Measurements from ENCODE around the gene AVP.
A peak's percentile ranks its signal among the peaks of the same experiment; 100 is the strongest.
"Not testable (repeated sequence)": the region's sequence is repeated elsewhere in the genome, so short reads cannot be mapped to it uniquely, and the experiment has no call there.

The AVP gene

DNA sequence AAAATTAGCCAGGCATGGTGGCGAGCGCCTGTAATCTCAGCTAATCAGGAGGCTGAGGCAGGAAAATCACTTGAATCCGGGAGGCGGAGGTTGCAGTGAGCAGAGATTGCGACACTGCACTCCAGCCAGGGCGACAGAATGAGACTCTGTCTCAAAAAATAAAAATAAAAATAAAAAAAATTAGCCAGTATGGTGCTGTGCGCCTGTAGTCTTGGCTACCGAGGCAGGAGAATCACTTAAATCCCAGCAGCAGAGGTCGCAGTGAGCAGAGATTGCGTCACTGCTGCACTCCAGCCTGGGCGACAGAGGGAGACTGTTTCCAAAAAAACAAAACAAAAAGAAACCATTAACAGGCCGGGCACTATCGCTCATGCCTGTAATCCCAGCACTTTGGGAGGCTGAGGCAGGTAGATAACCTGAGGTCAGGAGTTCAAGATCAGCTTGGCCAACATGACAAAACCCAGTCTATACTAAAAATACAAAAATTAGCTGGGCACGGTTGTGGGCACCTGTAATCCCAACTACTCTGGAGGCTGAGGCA is 33.4 kb upstream of the AVP start:
- TF ChIP-seq, protein P1, sequence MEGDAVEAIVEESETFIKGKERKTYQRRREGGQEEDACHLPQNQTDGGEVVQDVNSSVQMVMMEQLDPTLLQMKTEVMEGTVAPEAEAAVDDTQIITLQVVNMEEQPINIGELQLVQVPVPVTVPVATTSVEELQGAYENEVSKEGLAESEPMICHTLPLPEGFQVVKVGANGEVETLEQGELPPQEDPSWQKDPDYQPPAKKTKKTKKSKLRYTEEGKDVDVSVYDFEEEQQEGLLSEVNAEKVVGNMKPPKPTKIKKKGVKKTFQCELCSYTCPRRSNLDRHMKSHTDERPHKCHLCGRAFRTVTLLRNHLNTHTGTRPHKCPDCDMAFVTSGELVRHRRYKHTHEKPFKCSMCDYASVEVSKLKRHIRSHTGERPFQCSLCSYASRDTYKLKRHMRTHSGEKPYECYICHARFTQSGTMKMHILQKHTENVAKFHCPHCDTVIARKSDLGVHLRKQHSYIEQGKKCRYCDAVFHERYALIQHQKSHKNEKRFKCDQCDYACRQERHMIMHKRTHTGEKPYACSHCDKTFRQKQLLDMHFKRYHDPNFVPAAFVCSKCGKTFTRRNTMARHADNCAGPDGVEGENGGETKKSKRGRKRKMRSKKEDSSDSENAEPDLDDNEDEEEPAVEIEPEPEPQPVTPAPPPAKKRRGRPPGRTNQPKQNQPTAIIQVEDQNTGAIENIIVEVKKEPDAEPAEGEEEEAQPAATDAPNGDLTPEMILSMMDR (IDR thresholded peaks at IDR 0.05; ENCODE audit: borderline replicate concordance, insufficient read depth, low read depth, low read length): peak; percentile 38; the same call in 1 of the 2 replicates
- H3K4me3 ChIP-seq (ENCODE audit: low read depth, low read length): not testable (repeated sequence)

DNA sequence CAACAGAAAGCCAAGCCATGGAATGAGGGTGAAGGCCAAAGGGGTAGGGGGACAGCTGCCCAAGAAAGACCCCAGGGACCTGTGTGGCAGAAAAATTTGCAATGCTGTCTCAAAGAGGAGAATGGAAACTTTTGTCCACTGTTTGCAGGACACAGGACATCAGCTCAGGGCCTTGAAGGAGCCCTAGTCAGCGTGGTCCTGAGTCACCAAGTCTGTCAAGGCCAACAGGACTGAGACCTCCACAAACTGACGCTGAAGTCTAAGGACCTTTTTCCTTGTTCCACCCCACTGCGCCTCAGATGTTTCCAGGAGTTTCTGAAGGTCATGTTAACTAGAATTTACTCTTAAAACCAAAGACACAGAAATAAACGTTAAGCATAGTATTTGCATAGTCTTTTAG is 31.8 kb upstream of the AVP start:
- TF ChIP-seq, protein P1 (IDR thresholded peaks at IDR 0.05; ENCODE audit: borderline replicate concordance, insufficient read depth, low read depth, low read length): no peak
- H3K4me3 ChIP-seq (ENCODE audit: low read depth, low read length): no peak overlapping the region

DNA sequence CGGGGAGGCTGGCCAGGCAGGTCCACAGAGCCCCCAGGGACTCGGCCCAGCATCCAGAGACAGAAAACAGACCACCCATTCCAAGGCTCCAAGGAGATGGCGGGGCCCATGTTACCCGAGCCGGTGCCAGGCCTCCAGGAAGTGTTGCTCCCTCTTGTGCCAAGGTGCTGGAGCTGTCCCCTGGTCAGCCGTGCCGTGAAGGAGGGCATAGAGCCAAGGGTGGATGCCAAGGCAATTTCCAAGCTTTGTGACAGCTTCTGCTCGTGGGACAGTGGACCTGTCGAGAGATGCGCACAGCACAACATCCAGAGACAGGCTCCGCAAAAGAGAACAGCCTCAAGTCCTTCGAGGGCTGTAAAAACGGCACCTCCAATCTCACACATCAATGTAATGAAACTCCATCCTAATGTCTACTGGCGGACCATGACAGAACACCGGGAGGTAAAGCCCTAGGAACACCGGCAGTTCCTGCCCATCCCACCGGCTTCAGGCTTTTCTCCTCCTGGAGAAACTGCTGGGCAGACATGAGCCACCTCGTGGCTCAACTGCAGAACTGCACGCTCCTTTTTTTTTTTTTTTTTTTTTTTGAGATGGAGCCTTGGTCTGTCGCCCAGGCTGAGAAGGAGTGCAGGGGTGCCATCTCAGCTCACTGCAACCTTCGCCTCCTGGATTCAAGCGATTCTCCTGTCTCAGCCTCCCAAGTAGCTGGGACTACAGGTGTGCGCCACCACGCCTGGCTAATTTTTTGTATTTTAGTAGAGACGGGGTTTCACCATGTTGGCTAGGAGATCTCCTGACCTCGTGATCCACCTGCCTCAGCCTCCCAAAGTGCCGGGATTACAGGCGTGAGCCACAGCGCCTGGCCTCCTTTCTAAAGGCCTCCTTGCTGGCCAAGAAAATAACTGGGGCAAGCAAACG is 30.9 kb upstream of the AVP start:
- H3K4me3 ChIP-seq (ENCODE audit: low read depth, low read length): no peak overlapping the region
- TF ChIP-seq, protein P1 (IDR thresholded peaks at IDR 0.05; ENCODE audit: borderline replicate concordance, insufficient read depth, low read depth, low read length): peak; percentile 74

DNA sequence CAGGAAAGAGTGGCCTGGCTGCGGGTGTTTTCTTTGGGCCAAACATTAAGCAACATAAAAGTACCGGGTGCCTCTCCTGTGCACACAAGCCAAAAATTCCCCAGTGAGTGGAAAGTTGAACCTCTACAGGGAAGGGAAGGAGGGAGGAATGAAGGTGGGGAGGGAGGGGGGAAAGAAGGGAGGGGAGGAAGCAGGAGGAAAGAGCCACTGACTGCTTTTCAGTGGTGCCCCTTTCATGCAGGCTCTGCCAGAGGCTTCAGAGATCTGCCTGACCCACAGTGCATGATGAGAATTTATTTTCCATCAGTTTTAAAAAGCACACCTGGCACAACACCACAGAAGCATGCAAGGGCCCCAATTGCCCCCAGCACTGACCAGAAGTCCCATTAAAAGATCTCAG is 27.5 kb upstream of the AVP start:
- H3K4me3 ChIP-seq (ENCODE audit: low read depth, low read length): no peak overlapping the region
- TF ChIP-seq, protein P1 (IDR thresholded peaks at IDR 0.05; ENCODE audit: borderline replicate concordance, insufficient read depth, low read depth, low read length): no peak

DNA sequence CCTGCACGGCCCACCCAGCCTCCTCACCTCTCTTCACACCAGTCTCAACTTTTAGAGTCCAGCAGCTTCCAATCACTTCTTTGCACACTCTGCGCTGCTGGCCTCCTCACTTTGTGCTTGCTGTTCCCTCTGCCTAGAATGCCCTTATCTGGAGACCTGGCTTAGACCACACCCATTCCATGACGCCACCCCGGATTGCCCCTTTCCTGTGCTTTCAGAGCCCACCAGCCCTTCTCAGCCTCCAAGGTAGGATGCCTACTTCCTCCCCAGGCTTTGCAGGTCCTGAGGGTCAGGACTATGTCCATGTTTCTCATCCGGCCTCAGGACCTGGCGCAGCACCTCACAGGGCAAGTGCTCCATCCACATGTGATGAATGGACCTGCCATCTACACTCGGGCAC is 27.0 kb upstream of the AVP start:
- TF ChIP-seq, protein P1 (IDR thresholded peaks at IDR 0.05; ENCODE audit: borderline replicate concordance, insufficient read depth, low read depth, low read length): no peak
- no peak overlapping the region for H3K4me3 ChIP-seq (ENCODE audit: low read depth, low read length)

DNA sequence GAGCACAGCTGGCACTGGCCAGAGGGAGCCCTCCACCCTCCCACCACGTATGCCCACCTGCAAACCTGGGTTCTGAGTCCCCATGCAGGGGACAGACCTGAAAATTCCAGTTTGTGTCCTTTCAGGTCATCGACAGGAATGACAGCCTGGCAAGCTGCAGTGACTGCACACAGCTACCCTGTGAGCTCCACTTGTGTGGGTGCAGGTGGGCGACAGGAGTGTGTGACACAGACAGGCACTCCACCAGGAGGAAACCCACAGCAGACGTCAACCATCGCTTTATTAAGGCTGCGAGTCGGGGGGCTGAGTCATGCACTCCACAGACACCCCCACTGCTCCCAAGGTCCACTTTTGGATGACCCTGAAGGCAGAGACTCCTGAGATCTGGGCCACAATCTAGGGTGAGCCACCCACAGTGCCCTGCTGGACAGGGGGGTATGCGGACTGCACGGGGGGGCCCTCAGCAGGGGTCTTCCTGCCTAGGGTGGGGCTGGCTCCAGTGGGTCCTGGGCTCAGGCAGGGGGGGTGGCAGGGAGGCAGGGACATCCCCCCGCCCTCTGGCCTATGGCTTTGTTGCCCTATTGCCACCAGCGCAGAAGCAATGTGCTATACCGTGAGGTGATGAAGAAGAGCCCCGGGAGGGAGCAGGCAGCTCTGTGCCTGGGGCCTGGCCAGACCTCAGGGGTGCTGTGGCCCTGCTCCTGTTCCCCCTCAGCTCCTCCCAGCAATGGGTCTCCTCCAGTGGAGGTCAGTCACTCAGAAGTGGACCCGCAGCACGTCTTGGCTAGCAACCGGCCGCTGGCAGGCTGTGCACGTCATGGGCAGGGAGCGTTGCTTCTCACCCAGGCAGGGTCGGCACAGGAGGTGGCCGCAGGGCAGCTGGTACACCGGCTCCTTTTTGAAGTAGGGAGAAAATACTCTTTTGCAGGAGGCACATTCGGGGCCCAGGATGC is 25.1 kb upstream of the AVP start:
- no peak overlapping the region for H3K4me3 ChIP-seq (ENCODE audit: low read depth, low read length)
- TF ChIP-seq, protein P1 (IDR thresholded peaks at IDR 0.05; ENCODE audit: borderline replicate concordance, insufficient read depth, low read depth, low read length): no peak

All from GM12875 (cell line).